GM12878 (cell line): ENCODE results near the gene DNAJC13. TPM values are rescaled to one million over a fixed set of nuclear protein-coding genes. Genes with fewer than 3 reads are reported as not detected.
"Not testable (repeated sequence)": the region's sequence is repeated elsewhere in the genome, so short reads cannot be mapped to it uniquely, and the experiment has no call there.

ENCODE experiments used
- ATAC-seq: fragments of 200-7000 bp; cut with Tn5 transposase; 3 replicates; pipeline ENCODE4 v1.9.1; 2020; ENCODE audit warnings: mild to moderate bottlenecking, moderate library complexity
- BruUV-seq: library from RNA; stranded (reverse); fragments of 400-500 nt; replicated peaks from 2 replicates; lab custom pipeline; 2021; lab: Mats Ljungman, UMichigan
- CTCF ChIA-PET: fragments of 300-600 bp; sonication (Branson Sonifier 250); formaldehyde crosslinking; extraction: SDS; loops from one replicate; lab custom pipeline; 2021; ENCODE audit warnings: inconsistent platforms; lab: Yijun Ruan, JAX
- POLR2A ChIA-PET: fragments of 350-600 bp; formaldehyde crosslinking; extraction: SDS; loops from one replicate; lab custom pipeline; 2021; ENCODE audit warnings: inconsistent platforms; lab: Charles Lee
- RAD21 ChIA-PET: fragments of 300-600 bp; sonication (Branson Sonifier 250); formaldehyde crosslinking; loops from one replicate; lab custom pipeline; 2023; ENCODE audit warnings: antibody characterized with exemption; ENCODE audit not compliant: unreplicated experiment; lab: Charles Lee
- SMC1A ChIA-PET: fragments of 300-600 bp; sonication (Branson Sonifier 250); formaldehyde crosslinking; loops from one replicate; lab custom pipeline; 2023; ENCODE audit not compliant: unreplicated experiment, uncharacterized antibody; lab: Charles Lee
- DNase-seq: peaks from one replicate; pipeline ENCODE4 v3.0.0-alpha.2; 2011; ENCODE audit warnings: low read depth, low spot score
- FAIRE-seq: peaks from 3 replicates; lab custom pipeline; 2011; peaks lifted over from hg19 to GRCh38; lab: Jason Lieb, UNC
- H2AFZ ChIP-seq: 2 replicates; pipeline ENCODE4 v1.6.0; 2011; ENCODE audit warnings: low read depth, low read length, control low read depth; ENCODE audit not compliant: control insufficient read depth
- H3K27ac ChIP-seq: 2 replicates; pipeline ENCODE4 v1.5.1; 2011; ENCODE audit warnings: control low read depth; ENCODE audit not compliant: control insufficient read depth, insufficient read depth
- H3K27me3 ChIP-seq, 2 experiments: replicated peaks in 1 of 2; 2 replicates each; pipeline versions ENCODE4 v1.6.0 to v1.6.1; 2011; ENCODE audit warnings: low read length in 1 of 2; ENCODE audit not compliant: control insufficient read depth in 2 of 2, insufficient read depth in 2 of 2
- H3K36me3 ChIP-seq, 2 experiments: 2 replicates each; pipeline ENCODE4 v1.5.1; 2011; ENCODE audit warnings: low read length in 1 of 2; ENCODE audit not compliant: control insufficient read depth in 2 of 2, insufficient read depth in 2 of 2
- H3K4me1 ChIP-seq: 2 replicates; pipeline ENCODE4 v1.6.1; 2011; ENCODE audit warnings: mild to moderate bottlenecking, low read length, moderate library complexity, mixed read lengths; ENCODE audit not compliant: control insufficient read depth, insufficient read depth
- H3K4me2 ChIP-seq: 2 replicates; pipeline ENCODE4 v1.6.0; 2011; ENCODE audit warnings: control low read depth; ENCODE audit not compliant: control insufficient read depth, insufficient read depth
- H3K4me3 ChIP-seq: fragments of 200-600 bp; sonication (generic); 2 replicates; pipeline ENCODE4 v1.5.1; 2016
- H3K79me2 ChIP-seq: 2 replicates; pipeline ENCODE4 v1.6.0; 2011; ENCODE audit warnings: low read length; ENCODE audit not compliant: control insufficient read depth, insufficient read depth
- H3K9ac ChIP-seq: 2 replicates; pipeline ENCODE4 v1.8.0; 2011; ENCODE audit warnings: low read length, control low read depth, mixed read lengths; ENCODE audit not compliant: control insufficient read depth, insufficient read depth
- H3K9me3 ChIP-seq: replicated peaks from 3 replicates; pipeline ENCODE4 v1.5.1; 2011; ENCODE audit warnings: mild to moderate bottlenecking, low read length; ENCODE audit not compliant: control insufficient read depth, insufficient read depth
- H4K20me1 ChIP-seq: 2 replicates; pipeline ENCODE4 v1.6.0; 2011; ENCODE audit not compliant: control insufficient read depth, insufficient read depth
- GABPA ChIP-seq: IDR thresholded peaks from 2 replicates; pipeline ENCODE4 v1.6.1; 2014; ENCODE audit warnings: antibody characterized with exemption, low read depth, mild to moderate bottlenecking, inconsistent platforms
- KLF5 ChIP-seq: fragments of 450-650 bp; IDR thresholded peaks from 2 replicates; pipeline ENCODE4 v1.6.1; 2014; ENCODE audit warnings: mild to moderate bottlenecking; ENCODE audit not compliant: partially characterized antibody
- LARP7 ChIP-seq: fragments of 450-650 bp; IDR thresholded peaks from 2 replicates; pipeline ENCODE4 v1.6.1; 2017; ENCODE audit warnings: mild to moderate bottlenecking
- NFYB ChIP-seq: IDR thresholded peaks from 2 replicates; pipeline ENCODE4 v1.6.1; 2011; ENCODE audit warnings: low read depth, mild to moderate bottlenecking, low read length, improper control_type of control experiment, moderate library complexity; ENCODE audit not compliant: insufficient read depth
- POU2F2 ChIP-seq: IDR thresholded peaks from 3 replicates; pipeline ENCODE4 v1.6.1; 2011; ENCODE audit warnings: low read depth, mild to moderate bottlenecking, low read length, borderline replicate concordance
- RAD21 ChIP-seq: IDR thresholded peaks from 2 replicates; pipeline ENCODE4 v1.6.1; 2011; ENCODE audit warnings: mild to moderate bottlenecking, low read depth, low read length, moderate library complexity; ENCODE audit not compliant: insufficient read depth
- RUNX3 ChIP-seq: IDR thresholded peaks from 2 replicates; pipeline ENCODE4 v1.6.1; 2012; ENCODE audit warnings: low read length, inconsistent platforms
- SMC3 ChIP-seq: IDR thresholded peaks from 2 replicates; pipeline ENCODE4 v1.6.1; 2011; ENCODE audit warnings: low read length, improper control_type of control experiment, borderline replicate concordance
- YY1 ChIP-seq: IDR thresholded peaks from 2 replicates; pipeline ENCODE4 v1.6.1; 2011; ENCODE audit warnings: low read depth, mild to moderate bottlenecking, low read length
- WGBS: methylation state at CpG from one replicate; pipeline ENCODE4 v1.1.6; 2016; ENCODE audit warnings: low lambda C conversion rate; ENCODE audit not compliant: insufficient replicate concordance, insufficient coverage; ENCODE audit errors: missing lambda C conversion rate; 5-methylcytosine and 5-hydroxymethylcytosine counted together
- in situ Hi-C: fragments of 300-500 bp; cut with MboI; formaldehyde crosslinking; loops from 9 replicates; pipeline ENCODE4 v1.14.3; 2018; ENCODE audit warnings: mixed read lengths
- intact Hi-C: fragments of 100-400 bp; cut with micrococcal nuclease; formaldehyde crosslinking; loops from one replicate; pipeline ENCODE4 v1.14.2; 2022; ENCODE audit not compliant: unreplicated experiment
- polyA plus RNA-seq, 11 experiments: library from polyadenylated mRNA; depleted of rRNA in 4 of 11; unstranded in 6 of 11; stranded (reverse) in 5 of 11; fragments of >200 nt; fragmentation: Nextera tagmentation in 4 of 11; fragmentation: Illumina TruSeq in 1 of 11; extraction: Ambion mirVana in 4 of 11; extraction: Trizol in 1 of 11; gene quantifications; 1 replicate in 1 of 11; 2 replicates in 10 of 11; pipeline versions ENCODE4 v1.2.1 to v1.2.3, GENCODE V29; 2011 to 2016; ENCODE audit warnings: inconsistent platforms in 2 of 11, missing spikeins in 2 of 11, low read depth in 1 of 11
- total RNA-seq, 4 experiments: library from RNA; depleted of rRNA in 3 of 4; stranded (reverse); fragments of >200 nt in 3 of 4; fragmentation: Illumina TruSeq in 1 of 4; extraction: Trizol in 1 of 4; gene quantifications; 2 replicates each; pipeline versions ENCODE4 v1.2.1 to v1.2.3, GENCODE V29; 2013 to 2021
- TF ChIP-seq, protein P1 (sequence below), 3 experiments: IDR thresholded peaks in 2 of 3; conservative IDR thresholded peaks in 1 of 3; 2 replicates each; pipeline ENCODE4 v1.5.1; 2011; ENCODE audit warnings: low read depth in 3 of 3, low read length in 3 of 3, mild to moderate bottlenecking in 3 of 3, control low read depth in 2 of 3, moderate library complexity in 2 of 3, inconsistent platforms in 1 of 3, mixed read lengths in 1 of 3; ENCODE audit not compliant: control insufficient read depth in 2 of 3, insufficient read depth in 1 of 3; ENCODE audit errors: extremely low read depth in 1 of 3

Gene DNAJC13
- total and polyA plus RNA-seq, 10 of the 15 experiments (the other 5 are each of a cell fraction or from before 2014, with no cell fraction given) = 8.3 to 33.9 (median 17.0) TPM

DNA sequence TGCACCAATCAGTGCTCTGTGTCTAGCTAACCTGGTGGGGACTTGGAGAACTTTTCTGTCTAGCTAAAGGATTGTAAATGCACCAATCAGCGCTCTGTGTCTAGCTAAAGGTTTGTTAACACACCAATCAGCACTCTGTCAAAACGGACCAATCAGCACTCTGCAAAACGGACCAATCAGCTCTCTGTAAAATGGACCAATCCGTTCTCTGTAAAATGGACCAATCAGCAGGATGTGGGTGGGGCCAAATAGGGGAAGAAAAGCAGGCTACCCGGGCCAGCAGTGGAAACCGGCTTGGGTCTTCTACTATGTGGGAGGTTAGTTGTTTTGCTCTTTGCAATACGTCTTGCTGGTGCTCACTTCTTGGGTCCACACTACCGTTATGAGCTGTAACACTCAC lies 20.5 kb upstream of the DNAJC13 start:
- H3K4me3 ChIP-seq, H3K36me3 ChIP-seq, BruUV-seq, in situ Hi-C loops, H4K20me1 ChIP-seq, H2AFZ ChIP-seq, H3K27ac ChIP-seq, H3K9ac ChIP-seq, H3K4me2 ChIP-seq, POLR2A ChIA-PET, H3K4me1 ChIP-seq, H3K27me3 ChIP-seq: not testable (repeated sequence)
- 67% methylated on average over 8 of the region's 8 CpGs for WGBS
- RAD21 ChIA-PET = interaction anchor here (4.6 kb wide), 1 partner anchor 44 kb away, joined by 70 read pairs; no protein-coding TSS in a partner anchor
- peak; percentile 78 for TF ChIP-seq NFYB
- TF ChIP-seq, all 136 proteins: peak for 1; not testable (repeated sequence) for 135
- SMC1A ChIA-PET = interaction anchor here (0.8 to 6.3 kb wide), 6 partner anchors 9 to 358 kb away, joined by 3 to 92 read pairs (median 3); no protein-coding TSS in a partner anchor
- ATAC-seq, FAIRE-seq, H3K9me3 ChIP-seq, H3K79me2 ChIP-seq, DNase-seq: not testable (repeated sequence)
- CTCF ChIA-PET = interaction anchor here (1.1 to 7.9 kb wide), 4 partner anchors 29 to 360 kb away, joined by 3 to 195 read pairs (median 9); no protein-coding TSS in a partner anchor
- intact Hi-C loops = loop anchor here (10.0 kb wide), 1 partner anchor 362 kb away; the partner anchor contains the start of gene CPNE4

DNA sequence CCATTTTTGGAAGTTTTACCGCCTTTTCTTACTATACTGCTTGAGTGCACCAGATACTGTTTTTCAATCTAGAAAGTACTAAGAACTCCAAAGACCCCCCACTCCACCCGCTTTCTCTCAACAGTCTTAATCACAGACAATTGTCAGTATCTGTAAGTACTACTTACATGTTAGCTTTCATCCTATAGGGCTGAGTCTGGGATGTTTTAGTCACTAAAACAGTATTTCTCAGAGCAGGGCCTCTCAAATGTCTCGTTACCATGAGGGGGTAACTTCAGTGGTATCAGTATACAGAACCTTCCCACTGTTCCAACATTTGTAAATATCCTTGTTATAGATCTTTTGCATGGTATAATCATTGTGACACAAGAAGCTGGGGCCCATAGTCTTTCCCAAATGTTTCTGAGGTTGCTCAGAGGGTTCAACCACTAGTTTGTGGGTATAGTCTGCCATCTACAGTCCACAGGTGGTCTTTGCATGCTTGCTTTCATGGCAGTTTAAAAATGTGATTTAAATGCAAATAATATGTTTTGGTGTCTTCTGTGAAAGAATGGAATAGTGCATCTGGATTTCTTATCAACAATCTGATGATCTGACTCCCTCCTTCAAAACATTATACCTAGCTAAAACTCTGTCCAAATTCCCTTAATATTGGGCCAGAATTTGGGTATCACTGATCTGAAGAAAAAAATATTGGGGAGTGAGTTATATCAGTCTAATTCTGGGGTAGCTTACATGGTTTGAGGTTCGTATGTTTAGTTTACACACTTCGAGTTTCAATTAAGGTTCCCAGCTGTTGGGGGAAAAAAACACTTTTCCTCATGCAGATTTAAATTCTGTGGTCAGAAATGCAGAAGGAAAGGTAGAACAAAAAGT lies 18.0 kb upstream of the DNAJC13 start:
- RAD21 ChIA-PET = interaction anchor here (1.0 to 4.6 kb wide), 3 partner anchors 42 to 56 kb away, joined by 3 to 70 read pairs (median 5); no protein-coding TSS in a partner anchor
- in situ Hi-C loops (no loop called here), intact Hi-C loops (loop anchor here (1.0 to 10.0 kb wide), 3 partner anchors 47 to 364 kb away; partner anchors contain the start of gene CPNE4)
- ATAC-seq = peak; percentile 82
- TF ChIP-seq GABPA = no peak
- peak; percentile 85 for TF ChIP-seq SMC3
- no peak for TF ChIP-seq KLF5
- peak; percentile 39; the same call in 1 of the 2 replicates for TF ChIP-seq RUNX3
- TF ChIP-seq LARP7 = no peak
- TF ChIP-seq, protein P1, sequence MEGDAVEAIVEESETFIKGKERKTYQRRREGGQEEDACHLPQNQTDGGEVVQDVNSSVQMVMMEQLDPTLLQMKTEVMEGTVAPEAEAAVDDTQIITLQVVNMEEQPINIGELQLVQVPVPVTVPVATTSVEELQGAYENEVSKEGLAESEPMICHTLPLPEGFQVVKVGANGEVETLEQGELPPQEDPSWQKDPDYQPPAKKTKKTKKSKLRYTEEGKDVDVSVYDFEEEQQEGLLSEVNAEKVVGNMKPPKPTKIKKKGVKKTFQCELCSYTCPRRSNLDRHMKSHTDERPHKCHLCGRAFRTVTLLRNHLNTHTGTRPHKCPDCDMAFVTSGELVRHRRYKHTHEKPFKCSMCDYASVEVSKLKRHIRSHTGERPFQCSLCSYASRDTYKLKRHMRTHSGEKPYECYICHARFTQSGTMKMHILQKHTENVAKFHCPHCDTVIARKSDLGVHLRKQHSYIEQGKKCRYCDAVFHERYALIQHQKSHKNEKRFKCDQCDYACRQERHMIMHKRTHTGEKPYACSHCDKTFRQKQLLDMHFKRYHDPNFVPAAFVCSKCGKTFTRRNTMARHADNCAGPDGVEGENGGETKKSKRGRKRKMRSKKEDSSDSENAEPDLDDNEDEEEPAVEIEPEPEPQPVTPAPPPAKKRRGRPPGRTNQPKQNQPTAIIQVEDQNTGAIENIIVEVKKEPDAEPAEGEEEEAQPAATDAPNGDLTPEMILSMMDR (IDR thresholded peaks at IDR 0.05 in 2 of 3, conservative IDR thresholded peaks at IDR 0.05 in 1 of 3; ENCODE audit: control insufficient read depth in 2 of 3, extremely low read depth in 1 of 3, insufficient read depth in 1 of 3, low read depth in 3 of 3, low read length in 3 of 3) = peak; percentile 77 to 92 (median 83)
- peak; percentile 95 for TF ChIP-seq RAD21
- TF ChIP-seq YY1 = 0 out of 2 replicates have a peak, but pooled peaks have one; percentile 44
- 0 out of 3 replicates have a peak, but pooled peaks have one; percentile 25 for TF ChIP-seq POU2F2
- 56% methylated on average over 5 of the region's 5 CpGs for WGBS
- Histone ChIP-seq H3K4me1 (no peaks in the 10 kb centered on the region), H3K9me3 (no peaks in the 10 kb centered on the region; the same call in 2 of the 3 replicates), H3K4me2 (no peak overlapping the region), H3K4me3 (no peak overlapping the region), H4K20me1 (no peaks in the 10 kb centered on the region), H3K79me2 (no peaks in the 10 kb centered on the region), H3K27me3 (no peaks in the 10 kb centered on the region; a peak in 1 of 4 replicates), H3K9ac (no peak overlapping the region), H2AFZ (0 out of 2 replicates have a peak overlapping the region, but pooled peaks have one; percentile 3), H3K27ac (no peak overlapping the region), H3K36me3 (no peaks in the 10 kb centered on the region)
- FAIRE-seq = peak; percentile 98
- CTCF ChIA-PET = interaction anchor here (0.6 to 7.9 kb wide), 11 partner anchors 8 to 810 kb away, joined by 3 to 195 read pairs (median 4); no protein-coding TSS in a partner anchor
- SMC1A ChIA-PET = interaction anchor here (0.8 to 6.3 kb wide), 4 partner anchors 17 to 361 kb away, joined by 3 to 92 read pairs (median 4); no protein-coding TSS in a partner anchor
- POLR2A ChIA-PET = no interaction called here
- no peak for DNase-seq
- no TSS peak for BruUV-seq
